Left colon (tissue), 2 donors: Measurements from ENCODE around the gene CACNA2D1. TPM values are rescaled to one million over a fixed set of nuclear protein-coding genes. Genes with fewer than 3 reads are reported as not detected.

Experiments
- ATAC-seq: fragments of 200-7000 bp; cut with Tn5 transposase; one replicate; pipeline ENCODE4 v1.9.1; 2020; ENCODE audit warnings: mild to moderate bottlenecking, moderate library complexity
- DNase-seq, 2 donors: peaks; one replicate each; pipeline ENCODE4 v3.0.0-alpha.2; 2020
- intact Hi-C, 2 donors: fragments of 100-400 bp; cut with DNase I in 1 of 2; cut with micrococcal nuclease in 1 of 2; formaldehyde crosslinking; loops; one replicate each; pipeline versions ENCODE4 v1.11.2 to v1.14.0; 2022; cut with DNase I, micrococcal nuclease
- total RNA-seq, 2 donors: library from RNA; stranded (reverse); fragmentation: NEBNext Ultra II Directional; extraction: Animal tissue kit (Norgen Biotek cat#: 25700); gene quantifications; one replicate each; pipeline ENCODE4 v1.2.1, GENCODE V29; 2021
- donor health status: DM: no; HTN: no; CAD: no.
- donor health status: DM: yes; HTN: yes; CAD: no.

CACNA2D1 gene
- total RNA-seq, 2 donors from 2014 or later: 2.5 to 10.9 TPM

- intact Hi-C loops: no loop called here
- ATAC-seq (no peak), DNase-seq (no peak)
Observed at GRCh38 chr7:82317257-82317721, 126.3 kb downstream of the CACNA2D1 start.

- ATAC-seq (no peak), DNase-seq (no peak)
- intact Hi-C loops: no loop called here
Observed at GRCh38 chr7:82313269-82313668, 130.3 kb downstream of the CACNA2D1 start.

- intact Hi-C loops: no loop called here
- no peak for ATAC-seq
- DNase-seq: no peak
Observed at GRCh38 chr7:82312646-82313045, 130.9 kb downstream of the CACNA2D1 start.

- no peak for ATAC-seq
- DNase-seq: no peak
- intact Hi-C loops: no loop called here
Observed at GRCh38 chr7:82305347-82306005, 138.1 kb downstream of the CACNA2D1 start.

GRCh38 chr7:82294865-82295264, 148.7 kb downstream of the CACNA2D1 start:
- intact Hi-C loops: no loop called here
- ATAC-seq (no peak), DNase-seq (no peak)

- no peak for ATAC-seq
- no peak for DNase-seq
- intact Hi-C loops: no loop called here
Observed at GRCh38 chr7:82294382-82294784, 149.2 kb downstream of the CACNA2D1 start.

GRCh38 chr7:82293467-82293866, 150.1 kb downstream of the CACNA2D1 start:
- intact Hi-C loops: no loop called here

GRCh38 chr7:82291931-82292330, 151.6 kb downstream of the CACNA2D1 start:
- intact Hi-C loops: no loop called here
- no peak for ATAC-seq
- no peak for DNase-seq

More at GRCh38 chr7:82293467-82293866, 150.1 kb downstream of the CACNA2D1 start:
- DNase-seq (no peak), ATAC-seq (no peak)

- intact Hi-C loops: no loop called here
- ATAC-seq: no peak
Observed at GRCh38 chr7:82289889-82290288, 153.7 kb downstream of the CACNA2D1 start.

GRCh38 chr7:82289152-82289535, 154.4 kb downstream of the CACNA2D1 start:
- ATAC-seq (no peak), DNase-seq (no peak)
- intact Hi-C loops: no loop called here

More at GRCh38 chr7:82289889-82290288, 153.7 kb downstream of the CACNA2D1 start:
- no peak for DNase-seq

- DNase-seq (no peak), ATAC-seq (no peak)
- intact Hi-C loops: no loop called here
Observed at GRCh38 chr7:82286798-82287140, 156.8 kb downstream of the CACNA2D1 start.

- ATAC-seq: no peak
- no peak for DNase-seq
- intact Hi-C loops: no loop called here
Observed at GRCh38 chr7:82286096-82286797, 157.3 kb downstream of the CACNA2D1 start.

- intact Hi-C loops: no loop called here
- no peak for DNase-seq
- ATAC-seq: no peak
Observed at GRCh38 chr7:82284936-82285519, 158.5 kb downstream of the CACNA2D1 start.

GRCh38 chr7:82275342-82275741, 168.2 kb downstream of the CACNA2D1 start:
- ATAC-seq (no peak), DNase-seq (no peak)
- intact Hi-C loops: no loop called here

- intact Hi-C loops: no loop called here
- no peak for ATAC-seq
- no peak for DNase-seq
Observed at GRCh38 chr7:82274681-82275080, 168.9 kb downstream of the CACNA2D1 start.

- ATAC-seq: no peak
- intact Hi-C loops: no loop called here
- no peak for DNase-seq
Observed at GRCh38 chr7:82273886-82274285, 169.7 kb downstream of the CACNA2D1 start.

- ATAC-seq (no peak), DNase-seq (no peak)
- intact Hi-C loops: no loop called here
Observed at GRCh38 chr7:82270870-82271269, 172.7 kb downstream of the CACNA2D1 start.

GRCh38 chr7:82268632-82269031, 174.9 kb downstream of the CACNA2D1 start:
- no peak for ATAC-seq
- DNase-seq: no peak
- intact Hi-C loops: no loop called here

GRCh38 chr7:82266081-82266480, 177.5 kb downstream of the CACNA2D1 start:
- ATAC-seq: no peak
- intact Hi-C loops: no loop called here
- no peak for DNase-seq

GRCh38 chr7:82264783-82265305, 178.7 kb downstream of the CACNA2D1 start:
- DNase-seq: no peak
- ATAC-seq: no peak
- intact Hi-C loops: no loop called here
